Urothelium cell line (cell line): ENCODE measurements around the gene MYH9.

Experiments used
- DNase-seq: peaks from one replicate; pipeline ENCODE4 v3.0.0; 2011; ENCODE audit warnings: low spot score, mixed read lengths
- FAIRE-seq: peaks from 2 replicates; lab custom pipeline; 2011; peaks lifted over from hg19 to GRCh38; lab: Jason Lieb, UNC

The MYH9 gene

DNA sequence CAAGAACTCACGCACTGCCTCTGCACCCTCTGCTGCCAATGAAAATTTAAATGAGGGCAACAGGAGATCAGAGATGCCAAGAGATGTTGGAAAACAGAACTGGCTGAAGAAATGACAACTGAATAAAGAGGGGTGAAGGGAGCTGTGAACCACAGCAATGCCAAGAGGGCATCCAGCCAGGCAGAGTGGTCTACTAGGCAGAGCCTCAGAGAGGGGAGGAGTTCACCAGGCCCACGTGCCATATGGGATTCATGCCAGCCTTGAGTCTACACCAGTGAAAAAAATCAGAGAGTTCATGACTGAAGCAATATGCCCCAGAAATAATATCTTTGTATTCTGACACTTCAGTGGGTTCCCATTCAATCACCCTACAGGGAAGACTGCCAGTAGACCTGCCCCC is 152.8 kb downstream of the MYH9 start:
- no peak for FAIRE-seq
- DNase-seq, result no peak

DNA sequence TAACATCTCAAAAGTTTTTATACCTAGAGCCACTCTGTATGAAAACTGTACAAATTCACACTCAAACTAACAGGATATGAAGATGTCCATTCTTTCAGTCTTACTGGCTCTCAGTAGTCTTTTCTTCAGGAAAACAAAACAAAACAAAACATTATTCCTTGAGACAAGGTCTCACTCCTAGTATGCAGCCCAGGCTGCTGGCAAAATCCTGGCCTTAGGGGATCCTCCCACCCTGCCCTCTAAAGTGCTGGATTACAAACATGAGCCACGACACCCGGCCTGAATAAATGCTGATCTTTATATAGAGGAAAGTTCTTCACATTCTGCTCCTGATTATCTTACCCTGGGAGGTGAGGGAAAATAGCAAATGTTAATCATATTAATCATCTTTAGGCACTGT is 153.6 kb downstream of the MYH9 start:
- DNase-seq, result no peak
- no peak for FAIRE-seq

DNA sequence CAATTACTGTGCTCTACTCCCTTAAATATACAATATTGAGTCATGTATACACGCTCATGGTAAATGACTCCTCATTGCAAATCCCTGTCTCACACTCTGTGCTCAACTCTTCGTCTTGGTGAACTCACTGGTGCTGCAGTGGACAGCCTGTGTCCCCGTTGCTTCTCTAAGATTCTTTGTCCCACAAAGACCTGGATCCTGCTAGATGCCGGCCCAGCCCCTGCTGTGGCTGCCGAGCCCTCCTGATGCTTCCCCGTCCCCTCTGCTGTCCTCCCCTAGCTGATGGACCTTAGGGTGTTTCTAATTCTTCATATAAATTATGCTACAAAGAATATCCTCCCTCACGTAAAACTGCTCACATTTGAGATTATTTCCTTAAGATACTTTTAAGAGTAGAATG is 154.0 kb downstream of the MYH9 start:
- peak; percentile 20 for FAIRE-seq
- DNase-seq, result no peak

DNA sequence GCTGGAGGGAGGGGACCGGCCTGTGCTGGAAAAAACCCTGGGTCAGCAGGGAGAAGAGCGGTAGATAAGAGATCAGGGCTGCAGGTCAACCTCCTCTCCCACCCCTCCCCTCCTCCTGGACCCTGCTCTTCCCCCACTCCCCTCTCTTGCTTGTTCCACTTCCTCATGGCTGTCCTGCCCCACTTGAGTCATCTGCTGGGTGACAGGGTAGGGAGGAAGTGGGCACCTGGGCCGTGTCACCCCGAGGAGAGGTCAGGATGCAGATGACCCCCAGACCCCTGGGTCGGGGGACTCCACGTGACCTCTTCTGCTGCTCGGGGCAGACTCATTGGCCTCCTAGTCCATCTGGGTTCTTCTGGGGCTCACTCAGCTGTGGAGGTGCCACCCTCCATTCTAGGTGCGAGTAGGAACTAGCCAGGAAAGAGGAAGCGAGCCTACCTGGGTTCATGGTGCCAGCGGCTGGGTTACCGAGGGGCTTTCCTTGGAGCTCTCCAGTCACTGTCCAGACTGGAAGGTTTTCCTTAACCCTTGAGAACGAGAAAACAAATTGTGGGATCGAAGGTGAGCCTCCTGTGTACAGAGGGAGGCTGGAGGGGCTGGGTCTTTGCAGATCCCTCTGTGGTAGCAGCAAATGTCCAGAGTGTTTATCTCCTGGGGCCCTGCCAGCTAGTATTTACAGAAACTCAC is 154.9 kb downstream of the MYH9 start:
- FAIRE-seq (peak; percentile 48), DNase-seq (no peak)
